ENCODE results near the gene LITAF.

Gene LITAF

DNA sequence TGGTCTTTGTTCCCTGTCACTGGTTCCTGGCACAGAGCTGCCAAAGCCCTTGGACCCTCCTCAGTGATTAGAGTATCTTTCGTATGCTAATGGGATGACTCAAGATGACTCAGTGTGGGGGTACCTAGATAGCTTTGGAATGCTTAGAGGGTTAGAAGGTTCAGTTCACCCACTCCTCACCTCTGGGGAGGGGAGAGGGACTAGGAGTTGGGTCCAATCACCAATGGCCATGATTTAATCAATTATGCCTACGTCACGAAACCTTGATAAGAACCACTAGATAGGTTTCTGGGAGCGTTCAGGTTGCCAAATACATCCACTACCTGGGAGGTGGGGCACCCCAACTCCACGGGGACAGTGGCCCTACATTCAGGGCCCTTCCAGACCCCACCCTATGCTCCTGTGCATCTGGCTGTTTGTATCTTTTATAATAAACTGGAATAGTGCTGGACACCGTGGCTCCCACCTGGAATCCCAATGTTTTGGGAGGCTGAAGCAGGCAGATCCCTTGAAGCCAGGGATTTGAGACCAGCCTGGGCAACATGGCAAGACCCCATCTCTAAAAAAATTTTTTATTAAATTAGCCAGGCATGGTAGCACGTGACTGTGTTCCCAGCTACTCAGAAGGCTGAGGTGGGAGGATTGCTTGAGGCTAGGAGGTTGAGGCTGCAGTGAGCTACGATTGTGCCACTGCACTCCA, 29.2 kb upstream of the LITAF start:
- no peak overlapping the region for H3K27ac Mint-ChIP-seq (ENCODE audit: low read depth)
- H3K4me1 Mint-ChIP-seq: peaks cover 43% of the 10 kb centered on the region
- no peaks in the 10 kb centered on the region for H3K9me3 Mint-ChIP-seq
- no peaks in the 10 kb centered on the region for H3K27me3 Mint-ChIP-seq
- DNase-seq (ENCODE audit: low spot score in 2 of 2): no peak
- H3K4me3 Mint-ChIP-seq: no peak overlapping the region
- peaks cover 3% of the 10 kb centered on the region for H3K36me3 Mint-ChIP-seq (ENCODE audit: insufficient read depth)
- ATAC-seq (replicated peaks; ENCODE audit: extremely low read depth, poor library complexity, severe bottlenecking): no peak

DNA sequence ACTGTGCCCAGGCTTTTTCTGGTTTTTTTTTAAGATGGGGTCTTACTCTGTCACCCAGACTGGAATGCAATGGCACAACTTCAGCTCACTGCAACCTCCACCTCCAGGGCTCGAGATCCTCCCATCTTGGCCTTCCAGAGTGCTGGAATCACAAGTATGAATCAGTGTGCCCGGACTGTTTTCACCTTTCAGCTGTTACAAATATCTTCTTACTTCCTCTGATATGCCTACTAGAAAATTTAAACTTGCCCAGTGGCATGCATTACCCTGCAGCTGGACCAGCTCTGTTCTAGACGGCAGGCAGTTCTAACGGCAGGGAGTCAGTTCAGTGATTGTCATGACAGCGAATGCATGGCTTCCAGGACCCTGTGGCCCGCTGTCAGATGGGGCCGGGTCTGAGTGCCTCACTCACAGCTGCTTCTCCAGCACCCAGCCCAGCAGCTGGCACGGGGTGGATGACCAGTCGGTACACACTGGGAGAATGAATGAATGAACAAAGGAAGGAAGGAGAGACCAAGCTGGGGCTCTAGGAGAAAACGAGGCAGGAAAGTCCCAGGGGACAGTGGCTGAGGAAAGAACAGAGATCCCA, 28.0 kb upstream of the LITAF start:
- no peaks in the 10 kb centered on the region for H3K36me3 Mint-ChIP-seq (ENCODE audit: insufficient read depth)
- peaks cover 33% of the 10 kb centered on the region for H3K4me1 Mint-ChIP-seq
- H3K27ac Mint-ChIP-seq (ENCODE audit: low read depth): peak overlapping the region; percentile 91
- no peaks in the 10 kb centered on the region for H3K9me3 Mint-ChIP-seq
- no peak for DNase-seq (ENCODE audit: low spot score in 2 of 2)
- H3K27me3 Mint-ChIP-seq: no peaks in the 10 kb centered on the region
- no peak for ATAC-seq (replicated peaks; ENCODE audit: extremely low read depth, poor library complexity, severe bottlenecking)
- H3K4me3 Mint-ChIP-seq: no peak overlapping the region

DNA sequence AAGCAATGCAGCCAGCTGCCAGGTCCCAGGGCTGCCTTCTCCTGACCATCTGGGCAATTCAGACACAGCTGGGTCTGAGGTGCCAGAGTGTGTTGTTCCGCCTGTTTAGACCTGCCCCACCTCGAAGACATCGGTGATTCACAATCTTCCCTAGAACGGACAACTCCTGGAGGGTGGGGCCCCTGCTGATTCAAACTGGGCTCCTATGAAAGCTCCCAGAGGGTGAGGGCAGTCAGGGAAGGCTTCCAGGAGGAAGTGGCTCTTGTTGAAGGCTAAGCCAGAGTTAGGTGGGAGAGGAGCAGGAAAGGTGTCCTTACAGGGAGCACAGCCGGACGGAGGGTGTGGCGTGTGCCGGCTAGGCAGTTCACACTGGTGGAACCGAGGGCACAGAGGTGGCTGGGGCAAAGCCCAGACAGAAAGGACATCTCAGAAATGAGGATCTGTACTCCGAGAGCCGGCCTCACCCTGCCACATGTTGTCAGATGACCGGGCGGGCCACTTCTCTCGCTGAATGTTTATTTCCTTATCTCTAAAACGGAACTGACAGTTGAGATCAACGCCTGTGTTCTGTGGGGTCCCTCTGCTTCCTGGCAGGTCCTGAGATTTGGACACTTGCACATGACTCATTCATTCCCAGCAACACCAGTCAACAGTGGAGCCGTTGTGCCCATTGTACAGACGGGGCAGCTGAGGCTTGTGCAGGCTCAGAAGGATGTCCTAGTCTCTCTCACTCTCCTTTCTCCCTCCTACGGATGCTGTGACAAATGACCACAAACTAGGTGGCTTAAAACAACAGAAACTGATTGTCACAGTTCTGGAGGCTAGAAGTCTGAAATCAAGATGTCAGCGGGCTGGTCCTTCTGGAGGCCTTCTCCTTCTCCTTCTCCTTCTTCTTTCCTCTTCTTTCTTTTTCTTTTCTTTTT, 26.9 kb upstream of the LITAF start:
- peak overlapping the region; percentile 91 for H3K27ac Mint-ChIP-seq (ENCODE audit: low read depth)

DNA sequence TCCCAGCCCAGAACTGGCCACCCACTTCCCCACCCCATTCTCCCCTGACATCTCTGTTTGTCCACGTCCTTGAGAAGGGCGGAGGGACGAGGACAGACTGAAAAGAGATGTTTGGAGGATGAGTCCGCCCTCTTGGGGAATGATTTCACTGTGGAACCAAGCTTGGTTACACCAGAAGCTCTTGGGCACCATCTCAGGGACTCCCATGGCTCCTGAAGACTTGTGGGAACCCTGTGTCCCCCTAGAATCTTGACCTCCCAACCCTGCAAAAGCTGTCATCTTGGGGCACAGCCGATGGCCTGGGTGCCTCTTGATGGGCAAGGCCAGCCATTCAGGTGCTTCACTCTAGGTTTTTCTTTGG, 25.9 kb upstream of the LITAF start:
- peak overlapping the region; percentile 45 for H3K4me3 Mint-ChIP-seq
- DNase-seq (ENCODE audit: low spot score in 2 of 2) (no peak), ATAC-seq (replicated peaks; ENCODE audit: extremely low read depth, poor library complexity, severe bottlenecking) (no peak)
- no peaks in the 10 kb centered on the region for H3K9me3 Mint-ChIP-seq
- peak overlapping the region; percentile 91 for H3K27ac Mint-ChIP-seq (ENCODE audit: low read depth)
- no peaks in the 10 kb centered on the region for H3K36me3 Mint-ChIP-seq (ENCODE audit: insufficient read depth)
- peaks cover 19% of the 10 kb centered on the region for H3K4me1 Mint-ChIP-seq
- no peaks in the 10 kb centered on the region for H3K27me3 Mint-ChIP-seq

More for the DNA sequence above, 26.9 kb upstream of the LITAF start:
- Mint-ChIP-seq H3K4me3 (peak overlapping the region; percentile 45), H3K4me1 (peaks cover 26% of the 10 kb centered on the region), H3K9me3 (no peaks in the 10 kb centered on the region), H3K36me3 (ENCODE audit: insufficient read depth) (no peaks in the 10 kb centered on the region), H3K27me3 (no peaks in the 10 kb centered on the region)
- DNase-seq (ENCODE audit: low spot score in 2 of 2): peak in 1 of 2 donors; percentile 29
- peak; percentile 83 for ATAC-seq (replicated peaks; ENCODE audit: extremely low read depth, poor library complexity, severe bottlenecking)

DNA sequence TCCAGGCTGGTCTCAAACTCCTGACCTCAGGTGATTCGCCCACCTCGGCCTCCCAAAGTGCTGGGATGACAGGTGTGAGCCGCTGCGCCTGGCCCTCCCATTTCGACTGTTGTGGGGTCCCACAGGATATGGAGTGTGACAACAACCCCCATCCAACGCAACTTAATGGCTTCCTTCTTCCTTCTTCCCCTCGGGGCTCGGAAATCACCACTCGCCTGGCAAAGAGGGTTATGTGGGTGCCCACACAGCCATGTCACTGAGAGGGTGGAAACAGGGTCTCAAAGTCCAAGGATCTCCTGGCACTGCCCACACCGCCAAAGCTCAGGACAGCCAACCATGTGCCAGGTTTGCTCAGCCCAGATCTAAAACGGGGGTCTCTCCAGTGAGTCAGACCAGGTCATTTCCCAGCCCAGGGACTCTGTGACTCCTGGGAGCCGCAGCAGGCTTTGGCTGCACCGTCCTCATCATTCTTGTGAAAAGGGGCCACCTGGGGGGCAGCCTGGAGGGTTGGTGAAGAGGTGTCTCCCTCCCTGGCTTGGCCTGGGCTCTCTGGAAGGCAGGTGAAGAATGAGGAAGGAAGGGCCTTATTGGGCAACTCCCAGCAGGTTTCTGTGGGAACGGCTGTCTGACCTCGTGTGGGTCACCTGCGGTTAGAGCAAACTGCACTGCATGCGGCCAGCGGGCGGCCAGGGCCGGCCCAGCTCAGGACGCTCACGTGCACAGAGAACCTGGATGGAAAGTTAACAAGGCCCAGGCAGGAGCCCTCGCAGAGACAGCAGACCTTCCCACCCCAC, 25.3 kb upstream of the LITAF start:
- ATAC-seq (replicated peaks; ENCODE audit: extremely low read depth, poor library complexity, severe bottlenecking): no peak
- Mint-ChIP-seq H3K27ac (ENCODE audit: low read depth) (peak overlapping the region; percentile 53), H3K4me3 (no peak overlapping the region), H3K27me3 (no peaks in the 10 kb centered on the region), H3K4me1 (peaks cover 17% of the 10 kb centered on the region), H3K9me3 (no peaks in the 10 kb centered on the region), H3K36me3 (ENCODE audit: insufficient read depth) (no peaks in the 10 kb centered on the region)
- no peak for DNase-seq (ENCODE audit: low spot score in 2 of 2)

DNA sequence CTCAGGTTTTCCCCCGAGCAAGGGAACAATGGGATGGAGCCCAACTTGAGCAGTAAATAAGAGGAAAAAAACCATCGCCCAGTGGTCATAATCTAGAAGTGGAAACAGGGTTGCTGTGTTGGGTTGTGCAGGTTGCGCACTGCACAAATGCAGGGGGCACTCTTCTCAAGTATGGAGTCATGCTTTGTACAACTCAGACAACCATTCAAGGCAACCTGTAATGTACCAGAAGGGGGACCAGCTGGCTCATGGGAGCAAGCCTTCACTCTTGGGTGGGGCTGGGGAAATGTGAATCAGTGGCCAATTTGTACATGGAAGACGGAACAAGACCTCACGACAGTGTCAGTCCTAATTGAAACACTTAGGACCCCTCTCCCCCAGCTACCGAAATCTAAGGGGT, 23.9 kb upstream of the LITAF start:
- Mint-ChIP-seq H3K27ac (ENCODE audit: low read depth) (no peak overlapping the region), H3K4me3 (no peak overlapping the region), H3K36me3 (ENCODE audit: insufficient read depth) (no peaks in the 10 kb centered on the region), H3K27me3 (no peaks in the 10 kb centered on the region), H3K4me1 (peaks cover 17% of the 10 kb centered on the region), H3K9me3 (no peaks in the 10 kb centered on the region)
- DNase-seq (ENCODE audit: low spot score in 2 of 2): no peak
- no peak for ATAC-seq (replicated peaks; ENCODE audit: extremely low read depth, poor library complexity, severe bottlenecking)

DNA sequence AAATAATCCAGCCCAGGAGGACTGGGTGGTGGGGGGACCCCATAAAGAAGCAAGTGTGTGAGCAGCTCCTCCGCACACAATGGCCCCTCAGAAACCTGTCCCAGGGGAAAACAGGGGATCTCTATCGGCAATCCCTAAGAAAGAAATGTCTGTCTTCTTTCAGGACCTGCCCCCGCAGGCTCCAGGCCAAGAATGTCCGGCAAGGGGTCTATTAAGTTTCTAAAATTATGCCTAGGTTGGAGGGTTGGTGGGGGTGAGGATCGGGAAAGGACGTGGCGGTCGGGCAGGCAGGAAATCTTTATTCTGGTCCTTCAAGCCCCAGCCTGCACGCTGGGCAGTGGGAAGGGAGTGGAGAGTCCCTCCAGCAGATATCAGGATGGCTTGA, 23.4 kb upstream of the LITAF start:
- no peak overlapping the region for H3K4me3 Mint-ChIP-seq
- H3K27ac Mint-ChIP-seq (ENCODE audit: low read depth): no peak overlapping the region
- DNase-seq (ENCODE audit: low spot score in 2 of 2) (no peak), ATAC-seq (replicated peaks; ENCODE audit: extremely low read depth, poor library complexity, severe bottlenecking) (no peak)
- peaks cover 17% of the 10 kb centered on the region for H3K4me1 Mint-ChIP-seq
- H3K27me3 Mint-ChIP-seq: no peaks in the 10 kb centered on the region
- no peaks in the 10 kb centered on the region for H3K36me3 Mint-ChIP-seq (ENCODE audit: insufficient read depth)
- H3K9me3 Mint-ChIP-seq: no peaks in the 10 kb centered on the region

DNA sequence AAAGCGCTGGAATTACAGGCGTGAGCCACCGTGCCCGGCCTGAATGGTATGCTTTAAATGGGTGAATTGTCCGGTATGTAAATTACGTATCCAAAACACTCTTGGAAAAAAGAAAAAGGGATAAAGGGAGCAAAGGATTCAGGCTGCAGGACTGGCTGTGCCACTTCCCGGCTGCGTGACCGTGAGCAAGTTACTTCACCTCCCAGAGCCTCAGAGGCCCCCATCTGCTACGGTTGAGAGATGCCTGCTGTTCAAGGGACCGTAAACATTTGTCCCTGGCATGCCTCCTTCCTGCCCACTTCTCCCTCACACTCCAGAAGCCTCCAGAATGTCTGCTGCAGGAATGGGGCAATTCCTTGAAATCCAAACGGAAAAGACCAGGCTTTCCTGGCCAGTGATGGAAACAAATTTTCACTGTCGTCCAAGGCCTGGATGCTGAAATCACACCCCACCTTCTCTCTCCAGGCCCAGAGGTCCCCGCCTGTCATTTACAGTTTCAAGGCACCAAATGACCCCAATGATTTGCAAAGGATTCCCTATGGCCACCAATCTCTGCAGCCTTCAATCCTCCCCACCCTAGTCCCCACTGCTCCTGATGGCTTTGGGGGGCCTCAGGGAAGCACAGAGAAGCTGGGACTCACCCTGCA, 22.9 kb upstream of the LITAF start:
- no peak overlapping the region for H3K27ac Mint-ChIP-seq (ENCODE audit: low read depth)
- no peaks in the 10 kb centered on the region for H3K9me3 Mint-ChIP-seq
- ATAC-seq (replicated peaks; ENCODE audit: extremely low read depth, poor library complexity, severe bottlenecking): no peak
- no peak for DNase-seq (ENCODE audit: low spot score in 2 of 2)
- H3K4me1 Mint-ChIP-seq: peaks cover 12% of the 10 kb centered on the region
- H3K4me3 Mint-ChIP-seq: no peak overlapping the region
- H3K36me3 Mint-ChIP-seq (ENCODE audit: insufficient read depth): no peaks in the 10 kb centered on the region
- H3K27me3 Mint-ChIP-seq: no peaks in the 10 kb centered on the region

DNA sequence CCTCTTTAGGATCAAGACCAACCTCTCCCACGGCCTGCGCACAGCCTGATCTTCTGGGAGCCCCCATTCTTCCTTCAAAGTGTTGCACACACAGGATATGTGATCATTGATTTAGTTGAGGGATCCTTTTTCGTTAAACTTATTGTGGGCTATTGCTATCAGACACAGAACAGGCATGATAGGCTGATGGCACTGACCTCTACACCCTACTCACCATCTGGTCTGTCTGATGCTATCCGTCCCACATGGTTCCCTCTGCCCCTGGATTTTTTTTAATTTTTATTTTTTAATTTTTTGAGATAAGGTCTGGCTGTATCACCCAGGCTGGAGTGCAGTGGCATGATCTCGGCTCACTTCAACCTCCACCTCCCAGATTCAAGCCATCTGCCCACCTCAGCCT, 19.2 kb upstream of the LITAF start:
- Mint-ChIP-seq H3K36me3 (ENCODE audit: insufficient read depth) (peaks cover 2% of the 10 kb centered on the region), H3K9me3 (no peaks in the 10 kb centered on the region), H3K4me3 (no peak overlapping the region), H3K27ac (ENCODE audit: low read depth) (no peak overlapping the region), H3K27me3 (no peaks in the 10 kb centered on the region), H3K4me1 (no peaks in the 10 kb centered on the region)
- ATAC-seq (replicated peaks; ENCODE audit: extremely low read depth, poor library complexity, severe bottlenecking): no peak
- no peak for DNase-seq (ENCODE audit: low spot score in 2 of 2)

DNA sequence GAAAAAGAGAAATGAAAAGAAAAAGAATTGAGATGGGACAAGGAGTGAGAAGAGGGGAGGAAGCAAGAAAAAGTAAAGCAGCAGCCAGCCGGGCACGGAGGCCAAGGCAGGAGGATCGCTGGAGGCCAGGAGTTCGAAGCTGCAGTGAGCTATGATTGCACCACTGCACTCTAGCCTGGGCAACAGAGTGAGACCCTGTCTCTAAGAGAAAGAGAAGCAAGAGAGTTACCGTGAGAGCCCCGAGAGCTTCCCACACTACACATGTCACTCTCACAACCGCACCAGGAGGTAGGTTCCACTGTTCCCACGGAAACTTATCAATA, 18.8 kb upstream of the LITAF start:
- Mint-ChIP-seq H3K4me3 (no peak overlapping the region), H3K36me3 (ENCODE audit: insufficient read depth) (peaks cover 2% of the 10 kb centered on the region), H3K27me3 (no peaks in the 10 kb centered on the region), H3K4me1 (no peaks in the 10 kb centered on the region), H3K9me3 (no peaks in the 10 kb centered on the region), H3K27ac (ENCODE audit: low read depth) (no peak overlapping the region)
- DNase-seq (ENCODE audit: low spot score in 2 of 2) (no peak), ATAC-seq (replicated peaks; ENCODE audit: extremely low read depth, poor library complexity, severe bottlenecking) (no peak)

DNA sequence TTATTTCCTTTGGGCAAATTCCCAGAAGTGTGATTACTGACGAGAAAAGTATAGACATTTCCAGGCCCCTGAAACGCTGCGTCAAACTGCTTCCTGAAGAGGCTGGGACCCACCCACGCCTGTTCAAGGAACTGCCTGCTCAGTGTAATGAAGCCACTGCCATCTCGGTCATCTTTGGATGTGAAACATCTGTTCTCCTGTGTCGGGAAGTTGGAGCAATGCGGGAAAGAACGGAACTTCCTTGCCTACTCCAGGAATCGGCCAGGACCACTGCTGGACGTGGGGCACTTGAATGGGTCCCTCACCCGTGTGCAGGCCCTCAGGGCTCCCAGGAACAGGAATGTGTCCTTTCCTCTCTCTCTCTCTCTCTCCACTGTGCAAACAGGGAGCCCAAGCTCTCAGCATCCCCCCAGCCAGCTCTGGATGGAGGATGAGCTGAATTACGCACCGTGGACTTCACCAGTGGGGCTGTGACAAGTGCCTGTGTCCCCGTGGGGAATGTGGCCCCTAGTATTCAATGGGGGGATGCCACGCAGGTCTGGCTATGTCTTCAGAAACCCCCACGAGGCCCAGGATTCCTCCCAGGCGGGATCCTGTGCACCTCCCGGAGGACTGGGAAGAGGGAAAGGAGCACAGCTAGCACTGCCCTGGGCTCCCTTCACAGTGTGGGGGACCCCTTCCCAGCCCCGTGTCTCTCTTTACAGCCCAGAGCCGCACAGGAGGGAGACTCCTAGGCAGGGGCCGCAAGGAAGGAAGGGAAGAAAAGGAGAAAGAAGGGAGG, 18.3 kb upstream of the LITAF start:
- Mint-ChIP-seq H3K9me3 (no peaks in the 10 kb centered on the region), H3K36me3 (ENCODE audit: insufficient read depth) (peaks cover 2% of the 10 kb centered on the region), H3K27ac (ENCODE audit: low read depth) (no peak overlapping the region), H3K4me3 (no peak overlapping the region), H3K27me3 (no peaks in the 10 kb centered on the region), H3K4me1 (no peaks in the 10 kb centered on the region)
- DNase-seq (ENCODE audit: low spot score in 2 of 2) (no peak), ATAC-seq (replicated peaks; ENCODE audit: extremely low read depth, poor library complexity, severe bottlenecking) (no peak)
